CD4-positive, alpha-beta T cell treated with Interleukin-15 for 4 hours (primary cell): ENCODE data around the gene STAP1.

Experiments
- DNase-seq: peaks from one replicate; pipeline ENCODE4 v3.0.0-alpha.2; 2020; ENCODE audit warnings: low spot score

Gene STAP1

GRCh38 chr4:67556436-67556835, 2.1 kb upstream of the STAP1 start:
- DNase-seq = no peak

- no peak for DNase-seq
Measured at GRCh38 chr4:67565284-67565683, 6.8 kb downstream of the STAP1 start.

- no peak for DNase-seq
Measured at GRCh38 chr4:67566335-67566734, 7.8 kb downstream of the STAP1 start.

- no peak for DNase-seq
Measured at GRCh38 chr4:67568820-67569219, 10.3 kb downstream of the STAP1 start.

GRCh38 chr4:67570537-67570936, 12.0 kb downstream of the STAP1 start:
- DNase-seq = no peak

- no peak for DNase-seq
Measured at GRCh38 chr4:67571975-67572374, 13.4 kb downstream of the STAP1 start.

GRCh38 chr4:67573193-67573592, 14.7 kb downstream of the STAP1 start:
- DNase-seq = peak; percentile 10

- DNase-seq = no peak
Measured at GRCh38 chr4:67575232-67576058, 16.9 kb downstream of the STAP1 start.

- no peak for DNase-seq
Measured at GRCh38 chr4:67576059-67576466, 17.5 kb downstream of the STAP1 start.

- DNase-seq = no peak
Measured at GRCh38 chr4:67576538-67576937, 18.0 kb downstream of the STAP1 start.

GRCh38 chr4:67580577-67580976, 22.1 kb downstream of the STAP1 start:
- DNase-seq = no peak

- DNase-seq = no peak
Measured at GRCh38 chr4:67581208-67581857, 22.8 kb downstream of the STAP1 start.

- no peak for DNase-seq
Measured at GRCh38 chr4:67581913-67582312, 23.4 kb downstream of the STAP1 start.

- no peak for DNase-seq
Measured at GRCh38 chr4:67584496-67584895, 26.0 kb downstream of the STAP1 start.

- DNase-seq = no peak
Measured at GRCh38 chr4:67587156-67587555, 28.6 kb downstream of the STAP1 start.

GRCh38 chr4:67593741-67594175, 35.2 kb downstream of the STAP1 start:
- no peak for DNase-seq

- no peak for DNase-seq
Measured at GRCh38 chr4:67603310-67604028, 44.9 kb downstream of the STAP1 start.

- DNase-seq = no peak
Measured at GRCh38 chr4:67604029-67604381, 45.5 kb downstream of the STAP1 start.

GRCh38 chr4:67604749-67605148, 46.2 kb downstream of the STAP1 start:
- no peak for DNase-seq

GRCh38 chr4:67608027-67608426, 49.5 kb downstream of the STAP1 start:
- no peak for DNase-seq

- DNase-seq = no peak
Measured at GRCh38 chr4:67614186-67614585, 55.7 kb downstream of the STAP1 start.

GRCh38 chr4:67615119-67615518, 56.6 kb downstream of the STAP1 start:
- no peak for DNase-seq

- no peak for DNase-seq
Measured at GRCh38 chr4:67616478-67616877, 58.0 kb downstream of the STAP1 start.
